CD4-positive, alpha-beta T cell (primary cell): ENCODE data around the gene AMZ1. TPM values are rescaled to one million over a fixed set of nuclear protein-coding genes. Genes with fewer than 3 reads are reported as not detected.

Experiments
- ATAC-seq: fragments of 200-7000 bp; cut with Tn5 transposase; one replicate; pipeline ENCODE4 v1.10.0; 2022; ENCODE audit warnings: mild to moderate bottlenecking; ENCODE audit not compliant: poor library complexity
- CTCF ChIA-PET: fragments of 350-600 bp; sonication (Branson Sonifier 250); formaldehyde crosslinking; loops from one replicate; lab custom pipeline; 2021; ENCODE audit warnings: antibody characterized with exemption, inconsistent platforms; lab: Charles Lee
- POLR2A ChIA-PET: fragments of 350-600 bp; sonication (Branson Sonifier 250); formaldehyde crosslinking; loops from one replicate; lab custom pipeline; 2021; ENCODE audit warnings: antibody characterized with exemption, inconsistent platforms; lab: Charles Lee
- DNase-seq, 14 experiments: peaks; one replicate each; pipeline ENCODE4 v3.0.0-alpha.2; 2013 to 2020; ENCODE audit warnings: mixed read lengths in 2 of 14
- H3K27ac ChIP-seq, 2 donors: one replicate each; pipeline versions ENCODE4 v1.5.1 to v1.7.0; 2013; ENCODE audit warnings: low read length in 2 of 2, low read depth in 1 of 2, mild to moderate bottlenecking in 1 of 2
- H3K27me3 ChIP-seq, 2 experiments: 1 replicate in 1 of 2; 2 replicates in 1 of 2; pipeline versions ENCODE4 v1.6.1 to v1.7.0; 2013; ENCODE audit warnings: low read length in 2 of 2, control low read depth in 1 of 2, mild to moderate bottlenecking in 1 of 2, moderate library complexity in 1 of 2; ENCODE audit not compliant: insufficient read depth in 2 of 2, control insufficient read depth in 1 of 2
- H3K36me3 ChIP-seq: one replicate; pipeline ENCODE4 v1.6.1; 2013; ENCODE audit warnings: low read length, control low read depth; ENCODE audit not compliant: insufficient read depth
- H3K4me1 ChIP-seq: one replicate; pipeline ENCODE4 v1.6.1; 2013; ENCODE audit warnings: low read length, control low read depth; ENCODE audit not compliant: insufficient read depth
- H3K4me3 ChIP-seq: one replicate; pipeline ENCODE4 v1.5.1; 2013; ENCODE audit warnings: mild to moderate bottlenecking, low read length, moderate library complexity
- H3K9me3 ChIP-seq, 2 experiments: 1 replicate in 1 of 2; 2 replicates in 1 of 2; pipeline versions ENCODE4 v1.6.1 to v1.7.0; 2013; ENCODE audit warnings: low read length in 2 of 2, mild to moderate bottlenecking in 2 of 2, control low read depth in 1 of 2, moderate library complexity in 1 of 2; ENCODE audit not compliant: control insufficient read depth in 1 of 2, insufficient read depth in 1 of 2
- H3K27ac Mint-ChIP-seq: one replicate; pipeline ENCODE4 v1.8.0; 2020; ENCODE audit warnings: mixed read lengths
- H3K27me3 Mint-ChIP-seq: one replicate; pipeline ENCODE4 v1.8.0; 2021; ENCODE audit warnings: mixed read lengths
- H3K36me3 Mint-ChIP-seq: one replicate; pipeline ENCODE4 v1.8.0; 2021; ENCODE audit warnings: low read depth, mixed read lengths
- H3K4me1 Mint-ChIP-seq: one replicate; pipeline ENCODE4 v1.8.0; 2021; ENCODE audit warnings: low read depth, mixed read lengths
- H3K4me3 Mint-ChIP-seq: one replicate; pipeline ENCODE4 v1.8.0; 2020; ENCODE audit warnings: mild to moderate bottlenecking, mixed read lengths
- H3K9me3 Mint-ChIP-seq: one replicate; pipeline ENCODE4 v1.8.0; 2020; ENCODE audit warnings: mixed read lengths
- CTCF ChIP-seq: fragments of 200-600 bp; IDR thresholded peaks from one replicate; pipeline ENCODE4 v1.8.0; 2022; ENCODE audit warnings: antibody characterized with exemption, mild to moderate bottlenecking
- intact Hi-C, 2 experiments: fragments of 100-400 bp; cut with DNase I in 1 of 2; cut with micrococcal nuclease in 1 of 2; formaldehyde crosslinking; loops; one replicate each; pipeline versions ENCODE4 v1.15.1 to v1.9.0; 2023 to 2025; cut with DNase I, micrococcal nuclease
- total RNA-seq, 174 experiments: library from RNA in 2 of 174; stranded (reverse) in 2 of 174; gene quantifications; one replicate each; pipeline ENCODE4 v1.2.3 and lab custom pipeline; 2021 to 2026

Gene AMZ1
- total RNA-seq, 2 experiments from 2014 or later = 0.25 to 0.36 TPM

GRCh38 chr7:2701424-2701823, 13.4 kb downstream of the AMZ1 start:
- CTCF ChIA-PET = interaction anchor here (1.3 kb wide), 1 partner anchor 30 kb away, joined by 4 read pairs; no protein-coding TSS in a partner anchor
- no peak for ATAC-seq

GRCh38 chr7:2701832-2702593, 14.0 kb downstream of the AMZ1 start:
- DNase-seq (no peak), ATAC-seq (no peak)
- no peaks in the 10 kb centered on the region for H3K9me3 ChIP-seq
- Mint-ChIP-seq H3K27ac (no peak overlapping the region), H3K36me3 (no peaks in the 10 kb centered on the region), H3K4me3 (no peak overlapping the region), H3K27me3 (no peaks in the 10 kb centered on the region), H3K9me3 (no peaks in the 10 kb centered on the region), H3K4me1 (peaks cover 22% of the 10 kb centered on the region)
- H3K4me1 ChIP-seq = peaks cover 21% of the 10 kb centered on the region
- H3K27me3 ChIP-seq = no peaks in the 10 kb centered on the region
- no peak overlapping the region for H3K4me3 ChIP-seq
- no peaks in the 10 kb centered on the region for H3K36me3 ChIP-seq
- POLR2A ChIA-PET = no interaction called here
- TF ChIP-seq CTCF = no peak
- CTCF ChIA-PET = interaction anchor here (1.3 kb wide), 1 partner anchor 31 kb away, joined by 4 read pairs; no protein-coding TSS in a partner anchor
- H3K27ac ChIP-seq = no peak overlapping the region
- intact Hi-C loops = no loop called here

More at GRCh38 chr7:2701424-2701823, 13.4 kb downstream of the AMZ1 start:
- H3K9me3 ChIP-seq = no peaks in the 10 kb centered on the region
- no peak for TF ChIP-seq CTCF
- no peaks in the 10 kb centered on the region for H3K27me3 Mint-ChIP-seq
- H3K4me1 ChIP-seq = peaks cover 21% of the 10 kb centered on the region
- no peak overlapping the region for H3K27ac Mint-ChIP-seq
- POLR2A ChIA-PET = interaction anchor here (0.6 kb wide), 1 partner anchor 10 kb away, joined by 4 read pairs; no protein-coding TSS in a partner anchor
- no peak overlapping the region for H3K4me3 ChIP-seq
- H3K27ac ChIP-seq = no peak overlapping the region
- H3K27me3 ChIP-seq = no peaks in the 10 kb centered on the region
- no peaks in the 10 kb centered on the region for H3K36me3 ChIP-seq
- no peaks in the 10 kb centered on the region for H3K36me3 Mint-ChIP-seq
- H3K4me1 Mint-ChIP-seq = peaks cover 22% of the 10 kb centered on the region
- no peak overlapping the region for H3K4me3 Mint-ChIP-seq
- intact Hi-C loops = no loop called here
- H3K9me3 Mint-ChIP-seq = no peaks in the 10 kb centered on the region
- no peak for DNase-seq

GRCh38 chr7:2702594-2702957, 14.6 kb downstream of the AMZ1 start:
- no peak for TF ChIP-seq CTCF
- no peaks in the 10 kb centered on the region for H3K27me3 Mint-ChIP-seq
- H3K9me3 Mint-ChIP-seq = no peaks in the 10 kb centered on the region
- ChIA-PET CTCF (interaction anchor here (1.3 kb wide), 1 partner anchor 32 kb away, joined by 4 read pairs; no protein-coding TSS in a partner anchor), POLR2A (no interaction called here)
- no peaks in the 10 kb centered on the region for H3K9me3 ChIP-seq
- ATAC-seq (no peak), DNase-seq (no peak)
- H3K27ac Mint-ChIP-seq = no peak overlapping the region
- H3K27ac ChIP-seq = no peak overlapping the region
- intact Hi-C loops = no loop called here
- no peaks in the 10 kb centered on the region for H3K36me3 ChIP-seq
- no peaks in the 10 kb centered on the region for H3K27me3 ChIP-seq
- peaks cover 22% of the 10 kb centered on the region for H3K4me1 Mint-ChIP-seq
- H3K4me3 Mint-ChIP-seq = no peak overlapping the region
- no peaks in the 10 kb centered on the region for H3K36me3 Mint-ChIP-seq
- H3K4me3 ChIP-seq = no peak overlapping the region
- peaks cover 21% of the 10 kb centered on the region for H3K4me1 ChIP-seq
